Right lobe of liver (tissue), 4 donors: ENCODE measurements around the gene CRYGN.

ENCODE experiments used
- POLR2A ChIP-seq: fragments of 450-650 bp; IDR thresholded peaks from one replicate; pipeline ENCODE4 v1.6.1; 2017; ENCODE audit warnings: antibody characterized with exemption, mild to moderate bottlenecking
- TF ChIP-seq, protein P1 (sequence below), 4 donors: fragments of 200-600 bp in 3 of 4; fragments of 450-650 bp in 1 of 4; IDR thresholded peaks; one replicate each; pipeline versions ENCODE4 v1.5.1 to v1.8.0; 2016 to 2022; ENCODE audit warnings: antibody characterized with exemption in 4 of 4, mild to moderate bottlenecking in 2 of 4
- donor health status: DM: no; HTN: no; CAD: no.
- donor health status: DM: no; HTN: no; CAD: no.
- donor health status: DM: no; HTN: yes; CAD: no.

- no peak for TF ChIP-seq POLR2A
- TF ChIP-seq, protein P1, sequence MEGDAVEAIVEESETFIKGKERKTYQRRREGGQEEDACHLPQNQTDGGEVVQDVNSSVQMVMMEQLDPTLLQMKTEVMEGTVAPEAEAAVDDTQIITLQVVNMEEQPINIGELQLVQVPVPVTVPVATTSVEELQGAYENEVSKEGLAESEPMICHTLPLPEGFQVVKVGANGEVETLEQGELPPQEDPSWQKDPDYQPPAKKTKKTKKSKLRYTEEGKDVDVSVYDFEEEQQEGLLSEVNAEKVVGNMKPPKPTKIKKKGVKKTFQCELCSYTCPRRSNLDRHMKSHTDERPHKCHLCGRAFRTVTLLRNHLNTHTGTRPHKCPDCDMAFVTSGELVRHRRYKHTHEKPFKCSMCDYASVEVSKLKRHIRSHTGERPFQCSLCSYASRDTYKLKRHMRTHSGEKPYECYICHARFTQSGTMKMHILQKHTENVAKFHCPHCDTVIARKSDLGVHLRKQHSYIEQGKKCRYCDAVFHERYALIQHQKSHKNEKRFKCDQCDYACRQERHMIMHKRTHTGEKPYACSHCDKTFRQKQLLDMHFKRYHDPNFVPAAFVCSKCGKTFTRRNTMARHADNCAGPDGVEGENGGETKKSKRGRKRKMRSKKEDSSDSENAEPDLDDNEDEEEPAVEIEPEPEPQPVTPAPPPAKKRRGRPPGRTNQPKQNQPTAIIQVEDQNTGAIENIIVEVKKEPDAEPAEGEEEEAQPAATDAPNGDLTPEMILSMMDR (IDR thresholded peaks at IDR 0.05), result no peak
Observed at GRCh38 chr7:151399305-151399601, 40.7 kb downstream of the CRYGN start.
